Measurements from ENCODE around the gene PTPRN2.

Gene PTPRN2

DNA sequence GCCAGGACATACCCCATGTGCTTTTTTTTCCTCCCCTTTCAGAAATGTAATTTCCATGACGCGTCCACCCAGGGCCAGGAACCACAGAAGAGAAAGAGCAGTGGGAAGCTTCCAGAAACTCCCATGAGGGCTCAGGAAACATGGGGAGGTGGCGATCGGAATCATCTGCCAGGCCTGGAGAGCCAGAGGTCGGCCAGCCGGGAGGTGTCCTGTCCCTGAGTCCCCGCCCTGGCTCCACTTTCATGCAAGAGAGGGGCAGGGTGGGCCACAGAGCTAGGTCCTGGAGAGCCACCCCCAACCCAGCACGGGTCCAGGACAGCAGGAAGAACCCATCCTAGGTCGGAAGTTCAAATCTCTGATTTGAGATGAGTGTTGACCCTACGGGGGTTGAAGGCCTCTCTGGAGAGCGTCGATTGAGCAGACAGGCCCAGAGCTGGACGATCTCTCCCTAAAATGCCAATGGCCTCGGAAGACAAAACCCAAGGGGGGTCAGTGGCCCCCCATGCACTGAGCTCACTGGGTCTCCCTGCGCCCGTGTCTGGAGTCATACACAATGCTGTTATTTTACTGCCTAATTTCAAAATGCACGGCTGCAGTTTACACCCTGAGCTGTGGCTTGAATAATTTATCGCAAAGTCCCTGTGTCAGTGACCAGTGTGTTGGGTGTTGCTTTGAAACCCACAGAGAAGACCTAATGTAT is 594.1 kb downstream of the PTPRN2 start:
- no peak for DNase-seq (ENCODE audit: low read depth)
- no peak overlapping the region for H3K4me3 ChIP-seq (ENCODE audit: low read depth, low read length)
- no peak for TF ChIP-seq CTCF (IDR thresholded peaks at IDR 0.05; ENCODE audit: control insufficient read depth, extremely low read depth, insufficient read depth)

- no peak for TF ChIP-seq CTCF (IDR thresholded peaks at IDR 0.05; ENCODE audit: control insufficient read depth, extremely low read depth, insufficient read depth)
- H3K4me3 ChIP-seq (ENCODE audit: low read depth, low read length), result no peak overlapping the region
- no peak for DNase-seq (ENCODE audit: low read depth)
These were observed 595.0 kb downstream of the PTPRN2 start for GRCh38 chr7:157992511-157993160.

DNA sequence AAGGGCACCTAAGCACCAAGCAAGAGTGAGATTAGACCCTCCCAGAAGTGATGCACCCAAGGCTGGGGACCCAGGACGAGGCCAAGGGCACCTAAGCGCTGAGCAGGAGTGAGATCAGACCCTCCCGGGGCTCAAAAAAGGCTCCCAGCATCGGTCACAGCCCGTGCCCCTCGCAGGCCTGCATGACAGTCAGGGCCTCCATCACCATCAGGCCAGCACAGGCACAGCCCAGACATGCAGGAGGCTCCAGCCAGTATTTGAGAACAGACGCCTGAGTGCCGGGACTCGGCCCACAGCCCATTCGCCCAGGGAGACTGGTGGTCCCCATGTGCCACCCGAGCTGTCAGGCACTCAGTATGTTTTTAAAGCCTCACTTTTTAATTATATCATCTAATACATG is 595.9 kb downstream of the PTPRN2 start:
- no peak overlapping the region for H3K4me3 ChIP-seq (ENCODE audit: low read depth, low read length)
- DNase-seq (ENCODE audit: low read depth), result no peak
- TF ChIP-seq CTCF (IDR thresholded peaks at IDR 0.05; ENCODE audit: control insufficient read depth, extremely low read depth, insufficient read depth), result no peak

DNA sequence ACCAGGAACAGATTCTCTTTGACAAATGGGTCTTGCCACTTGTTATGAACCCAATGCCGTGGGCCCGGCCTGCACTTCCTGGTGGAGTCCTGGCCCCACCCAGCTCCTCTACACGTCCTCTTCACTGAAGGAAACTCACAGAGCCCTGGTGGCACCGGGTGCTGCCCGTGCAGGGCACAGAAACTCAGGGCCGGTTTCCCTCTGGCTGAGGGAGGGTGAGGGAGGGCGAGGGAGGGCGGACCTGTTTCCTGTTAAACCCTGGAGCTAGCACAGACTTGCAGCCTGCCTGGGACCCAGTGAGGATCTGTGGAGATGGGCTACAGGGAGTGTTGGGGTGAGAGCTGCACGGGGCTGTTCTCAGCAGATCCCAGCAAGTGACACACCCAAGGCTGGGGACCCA is 596.3 kb downstream of the PTPRN2 start:
- no peak for DNase-seq (ENCODE audit: low read depth)
- no peak for TF ChIP-seq CTCF (IDR thresholded peaks at IDR 0.05; ENCODE audit: control insufficient read depth, extremely low read depth, insufficient read depth)
- H3K4me3 ChIP-seq (ENCODE audit: low read depth, low read length), result no peak overlapping the region

DNA sequence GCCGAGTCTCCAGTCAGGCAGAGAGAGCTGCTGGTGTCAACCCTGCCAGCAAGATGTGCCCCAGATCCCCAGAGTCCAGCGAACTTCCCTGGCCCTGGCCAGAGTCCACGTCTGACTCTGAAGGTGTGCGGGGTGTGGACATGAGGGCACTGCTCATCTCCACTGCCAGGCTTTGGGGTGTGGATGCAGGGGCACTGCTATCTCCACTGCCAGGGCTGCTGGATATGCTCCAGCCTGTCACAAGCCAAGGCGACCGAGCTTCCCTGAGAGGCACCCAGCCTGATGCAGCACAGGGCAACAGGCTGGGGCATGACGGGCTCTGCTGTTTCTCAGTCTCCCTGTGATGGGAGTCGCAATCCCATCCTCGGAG is 596.8 kb downstream of the PTPRN2 start:
- H3K4me3 ChIP-seq (ENCODE audit: low read depth, low read length), result no peak overlapping the region
- DNase-seq (ENCODE audit: low read depth), result no peak
- no peak for TF ChIP-seq CTCF (IDR thresholded peaks at IDR 0.05; ENCODE audit: control insufficient read depth, extremely low read depth, insufficient read depth)

DNA sequence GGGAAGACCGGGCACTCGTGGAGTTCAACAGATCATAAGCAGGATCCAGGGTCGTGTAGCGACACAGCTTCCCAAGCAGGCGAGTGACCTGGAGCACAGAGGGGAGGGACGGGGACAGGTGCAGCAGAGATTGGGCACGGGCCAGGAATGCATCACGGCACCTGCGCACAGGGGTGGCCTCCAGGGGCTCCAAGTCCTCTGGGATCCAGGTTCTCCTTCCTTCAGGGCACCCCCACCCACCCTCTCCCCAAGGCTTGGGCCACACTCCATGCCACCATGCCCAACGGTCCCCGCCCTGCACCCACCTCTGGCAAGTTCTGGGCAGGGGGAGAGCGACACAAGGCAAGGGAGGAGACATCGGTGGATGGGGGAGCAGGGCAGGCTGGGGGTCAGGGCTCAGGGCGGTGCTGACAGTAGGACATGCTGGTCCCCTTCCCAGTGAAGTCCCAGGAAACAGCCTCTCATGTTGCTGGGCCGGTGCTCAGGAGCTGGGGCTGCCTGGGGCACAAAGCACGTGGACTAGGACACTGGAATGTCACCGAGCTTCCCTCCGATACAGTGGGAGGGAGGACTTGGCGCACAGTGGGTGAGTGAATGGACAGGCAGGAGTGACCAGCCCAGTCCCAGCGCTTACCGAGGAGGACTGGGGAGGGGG is 597.3 kb downstream of the PTPRN2 start:
- TF ChIP-seq CTCF (IDR thresholded peaks at IDR 0.05; ENCODE audit: control insufficient read depth, extremely low read depth, insufficient read depth), result no peak
- H3K4me3 ChIP-seq (ENCODE audit: low read depth, low read length), result no peak overlapping the region
- no peak for DNase-seq (ENCODE audit: low read depth)

Measured in LNCaP clone FGC (cell line).